Fibroblast of villous mesenchyme (primary cell): ENCODE measurements around the gene RARG. TPM values are rescaled to one million over a fixed set of nuclear protein-coding genes. Genes with fewer than 3 reads are reported as not detected.
"Not testable (repeated sequence)": the region's sequence is repeated elsewhere in the genome, so short reads cannot be mapped to it uniquely, and the experiment has no call there.

Experiments
- DNase-seq: peaks from one replicate; pipeline ENCODE4 v3.0.0-alpha.2; 2010; ENCODE audit warnings: low read depth
- H3K4me3 ChIP-seq: 2 replicates; pipeline ENCODE4 v1.5.1; 2011; ENCODE audit warnings: low read depth, mild to moderate bottlenecking, low read length
- CTCF ChIP-seq: IDR thresholded peaks from 2 replicates; pipeline ENCODE4 v1.5.1; 2012; ENCODE audit warnings: low read depth, mild to moderate bottlenecking, low read length; ENCODE audit not compliant: insufficient read depth
- total RNA-seq: library from RNA; depleted of rRNA; stranded (reverse); fragments of >200 nt; gene quantifications from 2 replicates; pipeline ENCODE4 v1.2.3, GENCODE V29; 2012

RARG gene
- total RNA-seq, 1 donor, result 29.4 TPM

GRCh38 chr12:53180220-53180930 lies 51.6 kb downstream of the RARG start, which contains the start of the genes CSAD and ZNF740:
TSS of gene CSAD (minus strand) at chr12:53180925. CDS start at chr12:53173470, 7,455 bp downstream.
TSS of gene ZNF740 (plus strand) at chr12:53180722. CDS start at chr12:53181984, 1,262 bp downstream.
- peak within 1 kb of the TSS; percentile 81 for H3K4me3 ChIP-seq
- TF ChIP-seq CTCF, result no peak
- peak; percentile 97 for DNase-seq

GRCh38 chr12:53179687-53180219 lies 52.3 kb downstream of the RARG start:
- TF ChIP-seq CTCF, result no peak
- peak overlapping the region; percentile 81 for H3K4me3 ChIP-seq
- DNase-seq, result no peak

GRCh38 chr12:53178803-53179202 lies 53.2 kb downstream of the RARG start:
- not testable (repeated sequence) for DNase-seq, H3K4me3 ChIP-seq

- H3K4me3 ChIP-seq, DNase-seq: not testable (repeated sequence)
Measured at GRCh38 chr12:53177447-53177846, 54.6 kb downstream of the RARG start.

- no peak overlapping the region for H3K4me3 ChIP-seq
- TF ChIP-seq CTCF, result no peak
- DNase-seq, result no peak
Measured at GRCh38 chr12:53176750-53177149, 55.3 kb downstream of the RARG start.

- DNase-seq, result peak; percentile 32
- TF ChIP-seq CTCF, result peak; percentile 29
- no peak overlapping the region for H3K4me3 ChIP-seq
Measured at GRCh38 chr12:53174881-53175491, 57.0 kb downstream of the RARG start.

- TF ChIP-seq CTCF, result no peak
- no peak overlapping the region for H3K4me3 ChIP-seq
- peak; percentile 18 for DNase-seq
Measured at GRCh38 chr12:53173085-53173715, 58.8 kb downstream of the RARG start.
